IPS-18c (cell line): ENCODE results near the gene ANK2.
"Not testable (repeated sequence)": the region's sequence is repeated elsewhere in the genome, so short reads cannot be mapped to it uniquely, and the experiment has no call there.

Experiments
- H3K4me3 ChIP-seq: 2 replicates; pipeline ENCODE4 v1.7.0; 2013; ENCODE audit warnings: low read depth, mild to moderate bottlenecking, low read length, moderate library complexity; ENCODE audit not compliant: insufficient read depth
- H3K9me3 ChIP-seq: one replicate; pipeline ENCODE4 v1.6.1; 2013; ENCODE audit warnings: mild to moderate bottlenecking, low read length, moderate library complexity; ENCODE audit not compliant: control insufficient read depth, insufficient read depth

Gene ANK2

GRCh38 chr4:113189546-113189945, 140.1 kb downstream of the ANK2 start:
- no peaks in the 10 kb centered on the region for H3K9me3 ChIP-seq
- no peak overlapping the region for H3K4me3 ChIP-seq

- Histone ChIP-seq H3K9me3 (no peaks in the 10 kb centered on the region), H3K4me3 (no peak overlapping the region)
Measured at GRCh38 chr4:113209153-113209552, 159.7 kb downstream of the ANK2 start.

- no peaks in the 10 kb centered on the region for H3K9me3 ChIP-seq
- H3K4me3 ChIP-seq = no peak overlapping the region
Measured at GRCh38 chr4:113209652-113210320, 160.3 kb downstream of the ANK2 start.

- no peak overlapping the region for H3K4me3 ChIP-seq
- no peaks in the 10 kb centered on the region for H3K9me3 ChIP-seq
Measured at GRCh38 chr4:113212613-113213012, 163.2 kb downstream of the ANK2 start.

GRCh38 chr4:113221990-113222389, 172.5 kb downstream of the ANK2 start:
- Histone ChIP-seq H3K9me3 (no peaks in the 10 kb centered on the region), H3K4me3 (no peak overlapping the region)

GRCh38 chr4:113222471-113222870, 173.0 kb downstream of the ANK2 start:
- Histone ChIP-seq H3K9me3 (no peaks in the 10 kb centered on the region), H3K4me3 (no peak overlapping the region)

GRCh38 chr4:113223001-113223400, 173.5 kb downstream of the ANK2 start:
- H3K9me3 ChIP-seq = no peaks in the 10 kb centered on the region
- no peak overlapping the region for H3K4me3 ChIP-seq

- Histone ChIP-seq H3K4me3 (no peak overlapping the region), H3K9me3 (peaks cover 3% of the 10 kb centered on the region)
Measured at GRCh38 chr4:113232194-113232593, 182.7 kb downstream of the ANK2 start.

GRCh38 chr4:113236916-113237315, 187.5 kb downstream of the ANK2 start:
- Histone ChIP-seq H3K4me3 (no peak overlapping the region), H3K9me3 (peaks cover 3% of the 10 kb centered on the region)

GRCh38 chr4:113243312-113243711, 193.9 kb downstream of the ANK2 start:
- no peak overlapping the region for H3K4me3 ChIP-seq
- no peaks in the 10 kb centered on the region for H3K9me3 ChIP-seq

GRCh38 chr4:113244747-113245146, 195.3 kb downstream of the ANK2 start:
- not testable (repeated sequence) for H3K9me3 ChIP-seq, H3K4me3 ChIP-seq

- Histone ChIP-seq H3K9me3 (no peaks in the 10 kb centered on the region), H3K4me3 (no peak overlapping the region)
Measured at GRCh38 chr4:113248320-113248719, 198.9 kb downstream of the ANK2 start.

- H3K4me3 ChIP-seq = no peak overlapping the region
Measured at GRCh38 chr4:113255628-113256027, 206.2 kb downstream of the ANK2 start.

GRCh38 chr4:113256946-113257345, 207.5 kb downstream of the ANK2 start:
- no peak overlapping the region for H3K4me3 ChIP-seq
- no peaks in the 10 kb centered on the region for H3K9me3 ChIP-seq

More at GRCh38 chr4:113255628-113256027, 206.2 kb downstream of the ANK2 start:
- no peaks in the 10 kb centered on the region for H3K9me3 ChIP-seq

- H3K9me3 ChIP-seq = no peaks in the 10 kb centered on the region
- H3K4me3 ChIP-seq = no peak overlapping the region
Measured at GRCh38 chr4:113260688-113261087, 211.2 kb downstream of the ANK2 start.

- H3K4me3 ChIP-seq = no peak overlapping the region
- H3K9me3 ChIP-seq = no peaks in the 10 kb centered on the region
Measured at GRCh38 chr4:113263274-113263673, 213.8 kb downstream of the ANK2 start.

- H3K4me3 ChIP-seq = no peak overlapping the region
- no peaks in the 10 kb centered on the region for H3K9me3 ChIP-seq
Measured at GRCh38 chr4:113270520-113271319, 221.3 kb downstream of the ANK2 start.

GRCh38 chr4:113272523-113272922, 223.1 kb downstream of the ANK2 start:
- no peak overlapping the region for H3K4me3 ChIP-seq
- no peaks in the 10 kb centered on the region for H3K9me3 ChIP-seq
